ENCODE results near the gene CCDC167. TPM values are rescaled to one million over a fixed set of nuclear protein-coding genes. Genes with fewer than 3 reads are reported as not detected.
"Not testable (repeated sequence)": the region's sequence is repeated elsewhere in the genome, so short reads cannot be mapped to it uniquely, and the experiment has no call there.

CCDC167 gene
- total RNA-seq, 1 donor from 2014 or later: 24.0 TPM

GRCh38 chr6:37501632-37502491 is 2.2 kb upstream of the CCDC167 start:
- H3K79me2 ChIP-seq (ENCODE audit: insufficient read depth, low read length): peaks cover 2% of the 10 kb centered on the region
- H3K4me1 ChIP-seq (ENCODE audit: insufficient read depth, low read length): peaks cover 6% of the 10 kb centered on the region
- peaks cover 4% of the 10 kb centered on the region for H3K27me3 ChIP-seq (ENCODE audit: insufficient read depth, low read length)
- H3K27ac ChIP-seq (ENCODE audit: low read depth, low read length): no peak overlapping the region
- DNase-seq (ENCODE audit: low read depth) (no peak), FAIRE-seq (no peak)
- no peak overlapping the region for H2AFZ ChIP-seq (ENCODE audit: low read depth, low read length)
- peaks cover 23% of the 10 kb centered on the region for H3K27me3 Mint-ChIP-seq (ENCODE audit: low read depth, unreplicated experiment)
- H3K9me3 ChIP-seq (ENCODE audit: insufficient read depth, low read depth, low read length): no peaks in the 10 kb centered on the region
- peaks cover 4% of the 10 kb centered on the region for H3K4me1 Mint-ChIP-seq (ENCODE audit: low read depth, unreplicated experiment)
- H3K4me2 ChIP-seq (ENCODE audit: low read length): no peak overlapping the region
- no peaks in the 10 kb centered on the region for H3K36me3 ChIP-seq (ENCODE audit: insufficient read depth, low read length)
- no peak overlapping the region for H3K4me3 Mint-ChIP-seq (ENCODE audit: unreplicated experiment)
- H3K27ac Mint-ChIP-seq (ENCODE audit: unreplicated experiment): no peak overlapping the region
- H4K20me1 ChIP-seq (ENCODE audit: insufficient read depth, low read length): no peaks in the 10 kb centered on the region
- no peak overlapping the region for H3K4me3 ChIP-seq (ENCODE audit: insufficient read depth, low read depth, low read length)
- no peak overlapping the region for H3K9ac ChIP-seq (ENCODE audit: low read length)
- TF ChIP-seq, protein P1, sequence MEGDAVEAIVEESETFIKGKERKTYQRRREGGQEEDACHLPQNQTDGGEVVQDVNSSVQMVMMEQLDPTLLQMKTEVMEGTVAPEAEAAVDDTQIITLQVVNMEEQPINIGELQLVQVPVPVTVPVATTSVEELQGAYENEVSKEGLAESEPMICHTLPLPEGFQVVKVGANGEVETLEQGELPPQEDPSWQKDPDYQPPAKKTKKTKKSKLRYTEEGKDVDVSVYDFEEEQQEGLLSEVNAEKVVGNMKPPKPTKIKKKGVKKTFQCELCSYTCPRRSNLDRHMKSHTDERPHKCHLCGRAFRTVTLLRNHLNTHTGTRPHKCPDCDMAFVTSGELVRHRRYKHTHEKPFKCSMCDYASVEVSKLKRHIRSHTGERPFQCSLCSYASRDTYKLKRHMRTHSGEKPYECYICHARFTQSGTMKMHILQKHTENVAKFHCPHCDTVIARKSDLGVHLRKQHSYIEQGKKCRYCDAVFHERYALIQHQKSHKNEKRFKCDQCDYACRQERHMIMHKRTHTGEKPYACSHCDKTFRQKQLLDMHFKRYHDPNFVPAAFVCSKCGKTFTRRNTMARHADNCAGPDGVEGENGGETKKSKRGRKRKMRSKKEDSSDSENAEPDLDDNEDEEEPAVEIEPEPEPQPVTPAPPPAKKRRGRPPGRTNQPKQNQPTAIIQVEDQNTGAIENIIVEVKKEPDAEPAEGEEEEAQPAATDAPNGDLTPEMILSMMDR (IDR thresholded peaks at IDR 0.05; ENCODE audit: insufficient read depth, low read depth, low read length): no peak
- no peak for TF ChIP-seq EZH2 (IDR thresholded peaks at IDR 0.05; ENCODE audit: insufficient read depth, low read length)
- H3K9me3 Mint-ChIP-seq (ENCODE audit: unreplicated experiment): no peaks in the 10 kb centered on the region
- no peaks in the 10 kb centered on the region for H3K36me3 Mint-ChIP-seq (ENCODE audit: low read depth, unreplicated experiment)

DNA sequence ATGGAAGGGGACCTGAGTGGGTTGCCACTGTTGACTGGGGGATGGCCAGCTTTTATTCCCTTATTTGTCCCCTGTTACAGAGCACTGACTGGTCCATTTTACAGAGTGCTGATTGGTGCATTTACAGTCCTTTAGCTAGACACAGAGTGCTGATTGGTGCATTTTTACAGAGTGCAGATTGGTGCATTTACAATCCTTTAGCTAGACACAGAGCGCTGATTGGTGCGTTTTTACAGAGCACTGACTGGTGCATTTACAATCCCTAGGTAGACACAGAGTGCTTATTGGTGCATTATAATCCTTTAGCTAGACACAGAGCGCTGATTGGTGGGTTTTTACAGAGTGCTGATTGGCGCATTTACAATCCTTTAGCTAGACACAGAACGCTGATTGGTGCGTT is 1.2 kb upstream of the CCDC167 start:
- H2AFZ ChIP-seq (ENCODE audit: low read depth, low read length); FAIRE-seq: not testable (repeated sequence)
- peaks cover 15% of the 10 kb centered on the region for H3K27me3 Mint-ChIP-seq (ENCODE audit: low read depth, unreplicated experiment)

DNA sequence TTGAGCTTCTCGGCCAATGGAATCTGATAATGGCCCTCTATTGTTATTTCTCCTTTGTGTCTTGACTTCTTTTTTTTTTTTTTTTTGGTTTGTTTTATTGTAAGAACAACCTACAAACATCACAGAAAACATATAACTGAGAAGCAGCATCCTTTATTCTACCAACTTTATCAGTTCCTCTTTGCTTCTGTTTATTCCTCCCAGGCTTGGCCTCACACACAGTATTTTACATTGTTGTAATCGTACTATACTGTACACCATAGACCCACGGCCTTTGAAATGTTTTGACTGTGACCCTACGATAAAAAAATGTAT is 558 bp upstream of the CCDC167 start:
- Histone ChIP-seq H3K4me1 (ENCODE audit: insufficient read depth, low read length) (peaks cover 6% of the 10 kb centered on the region), H3K9ac (ENCODE audit: low read length) (no peak overlapping the region), H3K79me2 (ENCODE audit: insufficient read depth, low read length) (peaks cover 2% of the 10 kb centered on the region), H4K20me1 (ENCODE audit: insufficient read depth, low read length) (no peaks in the 10 kb centered on the region), H3K9me3 (ENCODE audit: insufficient read depth, low read depth, low read length) (no peaks in the 10 kb centered on the region), H3K27me3 (ENCODE audit: insufficient read depth, low read length) (peaks cover 2% of the 10 kb centered on the region), H3K4me2 (ENCODE audit: low read length) (peak overlapping the region; percentile 95), H3K4me3 (ENCODE audit: insufficient read depth, low read depth, low read length) (peak overlapping the region; percentile 65), H2AFZ (ENCODE audit: low read depth, low read length) (peak overlapping the region; percentile 93), H3K36me3 (ENCODE audit: insufficient read depth, low read length) (no peaks in the 10 kb centered on the region), H3K27ac (ENCODE audit: low read depth, low read length) (peak overlapping the region; percentile 49)
- peaks cover 4% of the 10 kb centered on the region for H3K4me1 Mint-ChIP-seq (ENCODE audit: low read depth, unreplicated experiment)
- peak overlapping the region; percentile 94 for H3K4me3 Mint-ChIP-seq (ENCODE audit: unreplicated experiment)
- FAIRE-seq: no peak
- H3K27me3 Mint-ChIP-seq (ENCODE audit: low read depth, unreplicated experiment): peaks cover 10% of the 10 kb centered on the region
- no peaks in the 10 kb centered on the region for H3K9me3 Mint-ChIP-seq (ENCODE audit: unreplicated experiment)
- no peak for DNase-seq (ENCODE audit: low read depth)
- H3K27ac Mint-ChIP-seq (ENCODE audit: unreplicated experiment): peak overlapping the region; percentile 81
- TF ChIP-seq EZH2 (IDR thresholded peaks at IDR 0.05; ENCODE audit: insufficient read depth, low read length): no peak
- TF ChIP-seq, protein P1 (IDR thresholded peaks at IDR 0.05; ENCODE audit: insufficient read depth, low read depth, low read length): no peak
- peaks cover 2% of the 10 kb centered on the region for H3K36me3 Mint-ChIP-seq (ENCODE audit: low read depth, unreplicated experiment)

More for the DNA sequence above, 1.2 kb upstream of the CCDC167 start:
- H3K9me3 Mint-ChIP-seq (ENCODE audit: unreplicated experiment); H3K9ac ChIP-seq (ENCODE audit: low read length); H3K27ac Mint-ChIP-seq (ENCODE audit: unreplicated experiment); H3K4me2 ChIP-seq (ENCODE audit: low read length); H3K27ac ChIP-seq (ENCODE audit: low read depth, low read length); H3K36me3 Mint-ChIP-seq (ENCODE audit: low read depth, unreplicated experiment); H3K27me3 ChIP-seq (ENCODE audit: insufficient read depth, low read length); DNase-seq (ENCODE audit: low read depth); H3K4me1 Mint-ChIP-seq (ENCODE audit: low read depth, unreplicated experiment); H3K36me3 ChIP-seq (ENCODE audit: insufficient read depth, low read length); H3K4me3 Mint-ChIP-seq (ENCODE audit: unreplicated experiment); H3K79me2 ChIP-seq (ENCODE audit: insufficient read depth, low read length); H3K4me1 ChIP-seq (ENCODE audit: insufficient read depth, low read length); H3K9me3 ChIP-seq (ENCODE audit: insufficient read depth, low read depth, low read length); H3K4me3 ChIP-seq (ENCODE audit: insufficient read depth, low read depth, low read length); H4K20me1 ChIP-seq (ENCODE audit: insufficient read depth, low read length): not testable (repeated sequence)
